ENCODE data around the gene IP6K1. TPM values are rescaled to one million over a fixed set of nuclear protein-coding genes. Genes with fewer than 3 reads are reported as not detected.

Gene IP6K1
- total and polyA plus RNA-seq, 10 of the 15 experiments (the other 5 are each of a cell fraction or from before 2014, with no cell fraction given) = 1.3 to 30.6 (median 18.2) TPM

DNA sequence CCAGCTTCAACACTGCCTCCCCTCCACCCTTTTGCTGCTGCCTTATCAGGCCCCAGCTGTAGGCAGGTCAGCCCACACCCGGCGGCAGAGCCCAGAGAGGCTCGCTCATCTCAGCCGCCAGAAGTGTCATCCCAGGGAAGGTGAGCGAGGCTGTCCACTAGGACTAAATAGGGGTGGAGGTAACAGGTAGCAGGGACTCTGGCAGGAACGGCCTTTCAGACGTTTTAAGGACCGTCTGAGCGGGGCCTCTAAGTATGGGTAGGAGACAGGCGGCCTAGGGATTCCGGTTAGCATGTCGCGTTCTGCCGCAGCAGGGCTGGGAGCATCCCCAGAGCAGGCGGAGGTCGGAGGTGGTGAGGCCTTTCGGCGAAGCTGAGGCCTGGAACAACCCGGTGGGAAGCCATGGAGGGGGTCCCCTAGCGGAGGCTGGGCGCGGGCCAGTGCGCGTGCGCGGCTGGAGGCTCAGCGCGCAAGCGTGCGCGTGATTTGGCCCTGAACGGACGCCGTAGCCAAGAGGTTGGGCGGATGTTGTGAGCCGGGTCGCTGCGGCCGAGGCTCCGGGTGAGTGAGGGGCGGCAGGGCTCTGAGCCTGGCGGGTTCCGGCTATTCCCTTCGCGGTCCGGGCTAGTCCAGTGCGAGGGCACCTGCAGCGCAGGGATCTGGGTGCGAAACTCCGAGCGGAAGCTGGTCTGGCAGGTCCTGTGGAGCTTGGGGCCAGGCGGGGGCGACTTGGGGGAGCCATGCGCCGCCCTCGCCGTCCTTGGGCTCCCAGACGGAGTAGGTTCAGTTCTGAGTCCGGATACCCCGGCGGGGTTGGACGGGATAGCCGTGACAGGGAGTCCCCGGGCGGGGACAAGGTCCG, 97.1 kb downstream of the IP6K1 start, which contains the start of the genes MST1 and RNF123:
Gene MST1 (minus strand): TSS at position 429 of the 862 bp plus-strand sequence. CDS start 783 bp downstream, outside the sequence.
Gene RNF123 (plus strand): TSS at position 512 of the 862 bp plus-strand sequence. CDS start 1,609 bp downstream, outside the sequence.
- no peaks in the 10 kb centered on the region for H3K9me3 ChIP-seq (replicated peaks; ENCODE audit: control insufficient read depth, insufficient read depth, low read length)
- no peaks in the 10 kb centered on the region for H3K27me3 ChIP-seq (replicated peaks in 1 of 2; ENCODE audit: control insufficient read depth in 2 of 2, insufficient read depth in 2 of 2, low read length in 1 of 2)
- ChIA-PET RAD21 (ENCODE audit: unreplicated experiment) (no interaction called here), CTCF (interaction anchor here (0.6 to 1.3 kb wide), 3 partner anchors 14 to 354 kb away, joined by 3 read pairs; no protein-coding TSS in a partner anchor), SMC1A (ENCODE audit: uncharacterized antibody, unreplicated experiment) (no interaction called here), POLR2A (interaction anchor here (0.5 to 1.1 kb wide), 2 partner anchors 59 to 126 kb away, joined by 3 to 5 read pairs; no protein-coding TSS in a partner anchor)
- FAIRE-seq (no peak), ATAC-seq (peak; percentile 87), DNase-seq (ENCODE audit: low read depth, low spot score) (peak; percentile 59)
- peak within 1 kb of the TSS; percentile 98 for H2AFZ ChIP-seq (ENCODE audit: control insufficient read depth, low read depth, low read length)
- peak within 1 kb of the TSS; percentile 62 for H3K4me3 ChIP-seq
- peak within 1 kb of the TSS; percentile 91 for H3K9ac ChIP-seq (ENCODE audit: control insufficient read depth, insufficient read depth, low read length)
- H4K20me1 ChIP-seq (ENCODE audit: control insufficient read depth, insufficient read depth) = no peaks in the 10 kb centered on the region
- in situ Hi-C loops (cut with MboI) (no loop called here), intact Hi-C loops (cut with micrococcal nuclease; ENCODE audit: unreplicated experiment) (no loop called here)
- TSS peak; percentile 91 for BruUV-seq (replicated peaks)
- peak within 1 kb of the TSS; percentile 89 for H3K27ac ChIP-seq (ENCODE audit: control insufficient read depth, insufficient read depth)
- peaks cover 14% of the 10 kb centered on the region for H3K79me2 ChIP-seq (ENCODE audit: control insufficient read depth, insufficient read depth, low read length)
- H3K36me3 ChIP-seq (ENCODE audit: control insufficient read depth in 2 of 2, insufficient read depth in 2 of 2, low read length in 1 of 2) = no peaks in the 10 kb centered on the region
- 2% methylated on average over 64 of the region's 66 CpGs for WGBS (ENCODE audit: insufficient coverage, insufficient replicate concordance, low lambda C conversion rate, missing lambda C conversion rate)
- H3K4me1 ChIP-seq (ENCODE audit: control insufficient read depth, insufficient read depth, low read length) = no peaks in the 10 kb centered on the region; the same call in 1 of the 2 replicates
- H3K4me2 ChIP-seq (ENCODE audit: control insufficient read depth, insufficient read depth) = peak within 1 kb of the TSS; percentile 99
- TF ChIP-seq, protein P1, sequence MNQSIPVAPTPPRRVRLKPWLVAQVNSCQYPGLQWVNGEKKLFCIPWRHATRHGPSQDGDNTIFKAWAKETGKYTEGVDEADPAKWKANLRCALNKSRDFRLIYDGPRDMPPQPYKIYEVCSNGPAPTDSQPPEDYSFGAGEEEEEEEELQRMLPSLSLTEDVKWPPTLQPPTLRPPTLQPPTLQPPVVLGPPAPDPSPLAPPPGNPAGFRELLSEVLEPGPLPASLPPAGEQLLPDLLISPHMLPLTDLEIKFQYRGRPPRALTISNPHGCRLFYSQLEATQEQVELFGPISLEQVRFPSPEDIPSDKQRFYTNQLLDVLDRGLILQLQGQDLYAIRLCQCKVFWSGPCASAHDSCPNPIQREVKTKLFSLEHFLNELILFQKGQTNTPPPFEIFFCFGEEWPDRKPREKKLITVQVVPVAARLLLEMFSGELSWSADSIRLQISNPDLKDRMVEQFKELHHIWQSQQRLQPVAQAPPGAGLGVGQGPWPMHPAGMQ (IDR thresholded peaks at IDR 0.05; ENCODE audit: borderline replicate concordance) = no peak
- TF ChIP-seq, protein P2, sequence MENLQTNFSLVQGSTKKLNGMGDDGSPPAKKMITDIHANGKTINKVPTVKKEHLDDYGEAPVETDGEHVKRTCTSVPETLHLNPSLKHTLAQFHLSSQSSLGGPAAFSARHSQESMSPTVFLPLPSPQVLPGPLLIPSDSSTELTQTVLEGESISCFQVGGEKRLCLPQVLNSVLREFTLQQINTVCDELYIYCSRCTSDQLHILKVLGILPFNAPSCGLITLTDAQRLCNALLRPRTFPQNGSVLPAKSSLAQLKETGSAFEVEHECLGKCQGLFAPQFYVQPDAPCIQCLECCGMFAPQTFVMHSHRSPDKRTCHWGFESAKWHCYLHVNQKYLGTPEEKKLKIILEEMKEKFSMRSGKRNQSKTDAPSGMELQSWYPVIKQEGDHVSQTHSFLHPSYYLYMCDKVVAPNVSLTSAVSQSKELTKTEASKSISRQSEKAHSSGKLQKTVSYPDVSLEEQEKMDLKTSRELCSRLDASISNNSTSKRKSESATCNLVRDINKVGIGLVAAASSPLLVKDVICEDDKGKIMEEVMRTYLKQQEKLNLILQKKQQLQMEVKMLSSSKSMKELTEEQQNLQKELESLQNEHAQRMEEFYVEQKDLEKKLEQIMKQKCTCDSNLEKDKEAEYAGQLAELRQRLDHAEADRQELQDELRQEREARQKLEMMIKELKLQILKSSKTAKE (IDR thresholded peaks at IDR 0.05; ENCODE audit: low read depth, poor library complexity, severe bottlenecking) = no peak
- TF ChIP-seq, protein P3, sequence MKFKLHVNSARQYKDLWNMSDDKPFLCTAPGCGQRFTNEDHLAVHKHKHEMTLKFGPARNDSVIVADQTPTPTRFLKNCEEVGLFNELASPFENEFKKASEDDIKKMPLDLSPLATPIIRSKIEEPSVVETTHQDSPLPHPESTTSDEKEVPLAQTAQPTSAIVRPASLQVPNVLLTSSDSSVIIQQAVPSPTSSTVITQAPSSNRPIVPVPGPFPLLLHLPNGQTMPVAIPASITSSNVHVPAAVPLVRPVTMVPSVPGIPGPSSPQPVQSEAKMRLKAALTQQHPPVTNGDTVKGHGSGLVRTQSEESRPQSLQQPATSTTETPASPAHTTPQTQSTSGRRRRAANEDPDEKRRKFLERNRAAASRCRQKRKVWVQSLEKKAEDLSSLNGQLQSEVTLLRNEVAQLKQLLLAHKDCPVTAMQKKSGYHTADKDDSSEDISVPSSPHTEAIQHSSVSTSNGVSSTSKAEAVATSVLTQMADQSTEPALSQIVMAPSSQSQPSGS (IDR thresholded peaks at IDR 0.05; ENCODE audit: low read length) = no peak
- TF ChIP-seq, protein P4, sequence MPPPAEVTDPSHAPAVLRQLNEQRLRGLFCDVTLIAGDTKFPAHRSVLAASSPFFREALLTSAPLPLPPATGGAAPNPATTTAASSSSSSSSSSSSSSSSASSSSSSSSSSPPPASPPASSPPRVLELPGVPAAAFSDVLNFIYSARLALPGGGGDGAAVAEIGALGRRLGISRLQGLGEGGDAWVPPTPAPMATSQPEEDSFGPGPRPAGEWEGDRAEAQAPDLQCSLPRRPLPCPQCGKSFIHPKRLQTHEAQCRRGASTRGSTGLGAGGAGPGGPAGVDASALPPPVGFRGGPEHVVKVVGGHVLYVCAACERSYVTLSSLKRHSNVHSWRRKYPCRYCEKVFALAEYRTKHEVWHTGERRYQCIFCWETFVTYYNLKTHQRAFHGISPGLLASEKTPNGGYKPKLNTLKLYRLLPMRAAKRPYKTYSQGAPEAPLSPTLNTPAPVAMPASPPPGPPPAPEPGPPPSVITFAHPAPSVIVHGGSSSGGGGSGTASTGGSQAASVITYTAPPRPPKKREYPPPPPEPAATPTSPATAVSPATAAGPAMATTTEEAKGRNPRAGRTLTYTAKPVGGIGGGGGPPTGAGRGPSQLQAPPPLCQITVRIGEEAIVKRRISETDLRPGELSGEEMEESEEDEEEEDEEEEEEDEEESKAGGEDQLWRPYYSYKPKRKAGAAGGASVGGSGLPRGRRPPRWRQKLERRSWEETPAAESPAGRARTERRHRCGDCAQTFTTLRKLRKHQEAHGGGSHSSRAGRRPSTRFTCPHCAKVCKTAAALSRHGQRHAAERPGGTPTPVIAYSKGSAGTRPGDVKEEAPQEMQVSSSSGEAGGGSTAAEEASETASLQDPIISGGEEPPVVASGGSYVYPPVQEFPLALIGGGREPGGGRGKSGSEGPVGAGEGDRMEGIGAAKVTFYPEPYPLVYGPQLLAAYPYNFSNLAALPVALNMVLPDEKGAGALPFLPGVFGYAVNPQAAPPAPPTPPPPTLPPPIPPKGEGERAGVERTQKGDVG (CRISPR knock-in tag; IDR thresholded peaks at IDR 0.05) = no peak
- peak; percentile 39; the same call in 1 of the 2 replicates for TF ChIP-seq RUNX3 (IDR thresholded peaks at IDR 0.05; ENCODE audit: low read length)
- no peak for TF ChIP-seq CBX3 (IDR thresholded peaks at IDR 0.05; ENCODE audit: borderline replicate concordance, low read depth)
- no peak for TF ChIP-seq JUNB (IDR thresholded peaks at IDR 0.05)
- TF ChIP-seq MYB (IDR thresholded peaks at IDR 0.05; ENCODE audit: borderline replicate concordance, low read depth, low read length) = no peak; the same call in 1 of the 2 replicates
- TF ChIP-seq, protein P5, sequence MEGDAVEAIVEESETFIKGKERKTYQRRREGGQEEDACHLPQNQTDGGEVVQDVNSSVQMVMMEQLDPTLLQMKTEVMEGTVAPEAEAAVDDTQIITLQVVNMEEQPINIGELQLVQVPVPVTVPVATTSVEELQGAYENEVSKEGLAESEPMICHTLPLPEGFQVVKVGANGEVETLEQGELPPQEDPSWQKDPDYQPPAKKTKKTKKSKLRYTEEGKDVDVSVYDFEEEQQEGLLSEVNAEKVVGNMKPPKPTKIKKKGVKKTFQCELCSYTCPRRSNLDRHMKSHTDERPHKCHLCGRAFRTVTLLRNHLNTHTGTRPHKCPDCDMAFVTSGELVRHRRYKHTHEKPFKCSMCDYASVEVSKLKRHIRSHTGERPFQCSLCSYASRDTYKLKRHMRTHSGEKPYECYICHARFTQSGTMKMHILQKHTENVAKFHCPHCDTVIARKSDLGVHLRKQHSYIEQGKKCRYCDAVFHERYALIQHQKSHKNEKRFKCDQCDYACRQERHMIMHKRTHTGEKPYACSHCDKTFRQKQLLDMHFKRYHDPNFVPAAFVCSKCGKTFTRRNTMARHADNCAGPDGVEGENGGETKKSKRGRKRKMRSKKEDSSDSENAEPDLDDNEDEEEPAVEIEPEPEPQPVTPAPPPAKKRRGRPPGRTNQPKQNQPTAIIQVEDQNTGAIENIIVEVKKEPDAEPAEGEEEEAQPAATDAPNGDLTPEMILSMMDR (IDR thresholded peaks at IDR 0.05 in 2 of 3, conservative IDR thresholded peaks at IDR 0.05 in 1 of 3; ENCODE audit: control insufficient read depth in 2 of 3, extremely low read depth in 1 of 3, insufficient read depth in 1 of 3, low read depth in 3 of 3, low read length in 3 of 3) = peak; percentile 23 to 46 (median 26); a peak in 2 of 6 replicates
- TF ChIP-seq NBN (IDR thresholded peaks at IDR 0.05) = peak; percentile 58; the same call in 1 of the 2 replicates
- no peak for TF ChIP-seq NFIC (IDR thresholded peaks at IDR 0.05; ENCODE audit: low read depth, low read length)
